Stimulated activated CD8-positive, alpha-beta memory T cell treated with anti-CD3 and anti-CD28 coated beads, Interleukin-15, amount 100 ng/mL, for 4 hours (primary cell): ENCODE measurements around the gene TRMT44.
"Not testable (repeated sequence)": the region's sequence is repeated elsewhere in the genome, so short reads cannot be mapped to it uniquely, and the experiment has no call there.

ENCODE experiments used
- DNase-seq, 2 donors: peaks; one replicate each; pipeline ENCODE4 v3.0.0-alpha.2; 2020; ENCODE audit warnings: low read depth in 2 of 2

Gene TRMT44

DNA sequence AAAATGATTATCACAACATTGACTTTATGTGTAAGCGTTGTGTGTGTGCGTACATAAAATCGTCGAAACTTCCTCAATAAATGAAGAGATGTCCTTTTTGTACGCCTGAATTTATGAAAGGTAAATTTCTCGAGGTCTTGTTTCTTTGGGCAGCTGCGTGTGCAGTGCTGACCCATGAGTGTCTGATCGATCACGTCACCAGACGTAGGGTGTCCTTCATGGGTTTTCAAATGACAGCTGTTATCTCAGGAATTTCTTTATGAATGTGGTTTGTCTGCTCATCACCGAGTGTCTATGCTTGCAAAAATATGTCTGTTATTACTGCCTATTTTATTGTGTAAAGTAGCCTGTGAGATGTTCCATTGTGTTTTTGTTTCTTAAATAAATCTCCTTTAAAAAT lies 71.9 kb downstream of the TRMT44 start:
- DNase-seq = no peak

DNA sequence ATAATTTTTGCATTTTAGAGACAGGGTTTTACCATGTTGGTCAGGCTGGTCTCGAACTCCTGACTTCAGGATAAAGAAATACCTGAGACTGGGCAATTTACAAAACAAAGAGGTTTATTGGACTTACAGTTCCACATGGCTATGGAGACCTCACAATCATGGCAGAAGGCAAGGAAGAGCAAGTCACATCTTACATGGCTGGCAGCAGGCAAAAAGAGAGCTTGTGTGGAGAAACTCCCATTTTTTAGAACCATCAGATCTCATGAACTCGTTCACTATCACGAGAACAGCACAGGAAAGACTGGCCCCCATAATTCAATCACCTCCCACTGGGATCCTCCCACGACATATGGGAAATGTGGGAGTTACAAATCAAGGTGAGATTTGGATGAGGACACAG lies 72.5 kb downstream of the TRMT44 start:
- not testable (repeated sequence) for DNase-seq

DNA sequence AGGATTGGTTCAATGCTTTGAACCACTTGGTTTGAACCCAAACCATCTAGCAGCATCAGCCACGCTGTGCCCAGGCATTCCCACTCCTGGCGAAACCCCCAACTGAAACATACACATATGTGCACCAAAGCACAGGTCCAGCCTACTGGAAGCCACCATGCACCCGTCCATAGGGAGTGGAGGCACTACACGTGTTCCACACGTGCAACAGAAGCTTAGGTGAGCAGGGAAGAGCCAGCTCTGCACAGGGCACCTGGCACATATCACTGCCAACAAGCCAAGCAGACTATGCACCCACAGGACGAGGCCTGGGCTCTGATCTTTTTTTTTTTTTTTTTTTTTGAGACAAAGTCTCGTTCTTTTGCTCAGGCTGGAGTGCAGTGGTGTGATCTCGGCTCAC lies 73.4 kb downstream of the TRMT44 start:
- DNase-seq = no peak

DNA sequence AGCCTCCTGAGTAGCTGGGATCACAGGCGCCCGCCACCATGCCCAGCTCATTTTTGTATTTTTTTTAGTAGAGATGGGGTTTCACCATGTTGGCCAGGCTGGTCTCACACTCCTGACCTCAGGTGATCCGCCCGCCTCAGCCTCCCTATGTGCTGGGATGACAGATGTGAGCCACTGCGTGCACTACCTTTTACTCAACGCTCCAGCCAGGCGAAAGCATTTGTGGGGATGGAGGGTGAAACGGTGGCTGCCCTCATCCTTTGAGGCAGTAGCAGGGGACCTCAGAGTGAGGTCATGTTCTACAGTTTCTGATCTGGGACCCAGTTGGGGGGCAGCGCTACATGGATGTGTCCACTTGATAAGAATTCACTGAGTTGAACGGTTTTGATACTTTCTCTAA lies 73.8 kb downstream of the TRMT44 start:
- no peak for DNase-seq

DNA sequence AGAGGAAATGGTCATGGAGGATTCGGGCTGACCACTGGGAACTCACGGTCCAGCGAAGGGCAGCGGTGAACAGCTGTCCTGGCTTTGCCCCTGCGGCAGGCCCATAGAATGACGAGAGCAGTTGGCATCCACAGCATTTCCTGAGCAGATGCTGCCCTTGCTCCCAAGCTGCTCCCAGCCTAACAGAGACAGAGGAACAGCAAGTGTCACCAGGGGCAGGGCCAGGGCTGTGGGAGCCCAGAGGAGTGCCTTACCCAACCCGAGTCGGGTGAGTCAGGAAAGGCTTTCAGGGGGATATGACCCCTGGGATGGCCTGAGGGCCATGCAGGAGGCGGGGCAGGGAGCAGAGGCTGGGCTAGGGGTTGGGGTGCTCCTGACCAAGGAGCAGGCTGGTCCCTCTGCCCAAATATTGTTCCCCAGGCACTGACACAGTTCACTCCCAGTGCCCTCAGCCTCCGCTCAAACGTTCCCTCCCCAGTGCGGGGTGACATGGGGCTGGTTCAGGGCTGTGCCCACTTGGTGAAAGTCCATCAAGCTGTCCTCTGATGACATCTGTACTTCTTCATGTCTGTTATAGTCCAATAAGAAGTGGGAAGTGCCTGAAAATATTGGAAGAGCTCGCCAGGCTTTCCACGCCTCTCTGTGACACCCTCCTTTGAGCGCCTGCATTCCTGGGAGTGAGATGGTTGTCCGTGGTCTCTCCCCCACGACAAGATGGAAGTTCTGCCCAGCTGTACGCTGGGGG lies 74.9 kb downstream of the TRMT44 start:
- no peak for DNase-seq

DNA sequence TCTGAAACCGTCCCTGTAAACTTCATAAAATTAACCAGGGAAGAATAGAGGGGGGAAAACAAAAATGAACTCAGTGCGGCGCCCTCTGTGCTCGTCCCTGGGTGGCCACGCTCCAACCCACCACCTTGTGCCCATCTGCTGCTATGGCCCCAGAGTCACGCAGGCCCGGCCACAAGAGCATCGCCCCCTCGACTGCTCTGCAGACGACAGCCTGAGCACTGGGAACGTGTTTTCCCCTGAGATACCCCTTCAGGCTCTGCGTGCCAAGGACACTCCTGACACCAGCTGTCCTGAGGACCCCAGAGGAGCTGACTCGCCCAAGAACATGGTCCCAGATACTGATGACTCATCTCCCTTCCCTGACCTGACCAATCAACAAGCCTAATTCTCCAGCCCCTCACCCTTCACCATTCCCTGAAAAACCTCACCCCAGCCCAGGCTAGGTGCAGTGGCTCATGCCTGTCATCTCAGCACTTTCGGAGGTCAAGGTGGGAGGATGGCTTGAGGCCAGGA lies 75.5 kb downstream of the TRMT44 start:
- DNase-seq = no peak

DNA sequence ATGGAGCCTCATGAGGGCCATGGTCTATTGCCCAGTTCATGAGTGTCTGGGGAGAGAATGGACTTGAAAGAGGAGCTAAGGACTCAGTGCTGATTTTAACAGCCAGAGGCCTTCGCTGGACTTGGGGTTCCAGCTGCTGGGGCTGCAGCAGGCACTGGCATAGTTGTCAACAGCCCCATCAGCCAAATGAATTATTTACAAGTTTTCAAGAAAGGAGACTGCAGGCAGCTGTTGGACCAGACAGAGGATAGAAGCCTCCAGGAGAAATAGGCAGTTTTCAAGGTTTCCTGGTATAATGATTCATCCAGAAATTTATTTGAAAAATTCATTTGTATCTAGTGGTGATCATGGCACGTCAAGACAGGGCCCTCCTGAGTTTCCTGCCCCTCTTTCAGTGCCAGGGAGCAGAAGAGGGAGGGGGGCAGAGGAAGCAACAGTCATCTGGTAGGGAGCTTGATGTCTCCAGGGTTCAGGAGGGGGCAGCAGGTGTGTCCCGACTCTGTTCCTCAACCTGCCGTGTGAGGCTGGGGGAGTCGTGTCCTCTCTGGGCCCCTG lies 76.5 kb downstream of the TRMT44 start:
- no peak for DNase-seq

DNA sequence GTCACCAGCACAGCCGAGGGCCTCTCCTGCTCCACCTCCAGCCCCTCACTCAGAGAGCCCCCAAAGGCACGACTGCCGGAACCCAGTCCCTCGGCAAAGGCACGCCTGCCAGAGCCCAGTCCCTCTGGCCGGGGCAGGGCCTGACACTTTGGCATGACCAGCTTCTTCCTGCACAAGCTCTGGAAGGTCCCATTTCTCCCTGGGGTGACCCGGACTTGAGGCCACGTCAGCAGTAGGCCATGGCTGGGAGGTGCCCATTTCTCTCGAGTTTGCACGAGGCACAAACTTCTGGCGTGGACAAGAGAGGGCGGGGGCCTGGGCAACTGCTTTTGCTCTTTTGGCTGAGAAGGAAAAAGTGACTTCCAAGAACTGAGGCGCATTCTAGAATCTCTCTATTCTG lies 77.4 kb downstream of the TRMT44 start:
- no peak for DNase-seq

DNA sequence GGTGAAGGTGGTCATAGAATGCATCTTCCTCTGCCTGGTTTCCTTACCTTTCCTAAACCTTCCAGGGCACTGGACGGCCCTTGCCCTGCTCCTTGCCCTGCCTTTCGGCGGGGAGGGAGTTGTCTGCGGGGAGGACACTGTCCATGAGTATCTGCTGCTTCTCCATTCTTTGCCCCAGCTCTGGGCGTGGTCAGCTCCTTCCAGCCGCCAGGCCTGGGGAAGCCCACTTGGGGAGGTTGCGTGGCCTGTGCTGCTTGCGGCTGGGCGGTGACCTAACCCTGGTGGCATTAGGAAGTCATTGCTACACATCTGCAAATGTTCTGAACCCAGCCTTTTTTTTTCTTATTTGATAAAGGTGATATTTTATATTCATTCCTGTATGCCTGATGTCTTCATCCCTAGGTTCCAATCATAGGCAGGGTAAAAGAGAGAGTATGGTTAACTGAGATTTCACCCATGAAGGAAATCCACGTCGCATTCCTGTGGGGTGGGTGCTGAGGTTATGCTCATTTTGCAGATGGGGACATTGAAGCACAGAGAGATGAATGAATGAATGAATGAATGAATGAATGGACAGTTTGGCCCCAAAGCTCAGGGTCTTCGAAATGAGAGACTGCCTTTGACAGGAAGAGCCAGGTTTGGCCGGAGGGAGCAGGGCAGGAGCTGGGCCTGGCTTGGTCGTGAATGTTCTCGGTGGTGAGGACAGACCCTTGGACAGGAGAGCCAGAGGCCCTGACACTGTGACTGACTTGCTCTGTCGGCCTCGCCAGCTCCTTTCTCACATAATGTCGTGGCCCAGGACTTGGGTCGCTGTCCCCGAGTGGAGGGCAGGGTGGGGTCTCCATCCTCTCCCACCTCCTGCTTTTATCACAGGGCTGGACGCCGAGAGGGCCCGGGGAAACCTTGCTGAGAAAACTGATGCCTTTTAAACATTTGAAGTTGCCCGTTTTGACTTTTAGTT lies 81.9 kb downstream of the TRMT44 start:
- DNase-seq = no peak

DNA sequence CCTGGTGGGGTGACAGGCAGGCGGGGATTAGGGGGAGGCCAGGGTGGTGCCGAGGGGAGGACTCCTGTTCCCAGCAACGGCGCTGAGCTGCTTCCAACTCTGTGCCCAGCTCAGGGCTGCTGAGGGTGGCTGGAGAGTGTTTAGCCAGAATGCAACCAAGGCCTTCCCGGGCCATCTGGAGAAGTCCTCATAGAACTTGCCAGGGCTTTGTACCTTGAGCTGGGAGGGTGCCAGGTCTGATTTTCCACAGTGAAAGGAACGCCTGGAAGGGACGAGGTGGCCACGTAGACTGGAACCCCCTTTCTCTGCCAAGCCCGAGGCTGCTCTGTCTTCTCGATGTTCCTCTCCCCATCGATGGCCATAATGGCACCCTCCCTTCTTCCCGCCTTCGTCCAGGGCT lies 82.6 kb downstream of the TRMT44 start:
- no peak for DNase-seq

DNA sequence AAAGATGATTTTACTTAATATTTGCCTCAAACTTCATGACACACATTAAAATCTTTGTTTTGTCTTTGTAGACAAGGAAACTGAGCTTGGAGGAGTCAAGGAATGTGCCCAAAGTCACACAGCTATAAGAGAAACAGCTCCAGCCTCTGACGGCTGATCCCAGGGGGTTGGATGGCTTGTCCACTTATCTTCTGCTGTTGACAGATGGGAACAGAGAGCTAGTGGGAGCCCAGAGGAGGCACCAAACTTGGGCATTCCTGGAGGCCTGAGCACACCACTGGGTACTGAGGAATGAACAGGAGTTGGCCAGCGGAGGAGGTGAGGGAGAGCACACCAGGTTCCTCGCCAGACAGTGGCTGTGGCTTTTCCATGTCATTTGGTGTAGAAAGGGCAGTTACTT lies 83.2 kb downstream of the TRMT44 start:
- DNase-seq = no peak

DNA sequence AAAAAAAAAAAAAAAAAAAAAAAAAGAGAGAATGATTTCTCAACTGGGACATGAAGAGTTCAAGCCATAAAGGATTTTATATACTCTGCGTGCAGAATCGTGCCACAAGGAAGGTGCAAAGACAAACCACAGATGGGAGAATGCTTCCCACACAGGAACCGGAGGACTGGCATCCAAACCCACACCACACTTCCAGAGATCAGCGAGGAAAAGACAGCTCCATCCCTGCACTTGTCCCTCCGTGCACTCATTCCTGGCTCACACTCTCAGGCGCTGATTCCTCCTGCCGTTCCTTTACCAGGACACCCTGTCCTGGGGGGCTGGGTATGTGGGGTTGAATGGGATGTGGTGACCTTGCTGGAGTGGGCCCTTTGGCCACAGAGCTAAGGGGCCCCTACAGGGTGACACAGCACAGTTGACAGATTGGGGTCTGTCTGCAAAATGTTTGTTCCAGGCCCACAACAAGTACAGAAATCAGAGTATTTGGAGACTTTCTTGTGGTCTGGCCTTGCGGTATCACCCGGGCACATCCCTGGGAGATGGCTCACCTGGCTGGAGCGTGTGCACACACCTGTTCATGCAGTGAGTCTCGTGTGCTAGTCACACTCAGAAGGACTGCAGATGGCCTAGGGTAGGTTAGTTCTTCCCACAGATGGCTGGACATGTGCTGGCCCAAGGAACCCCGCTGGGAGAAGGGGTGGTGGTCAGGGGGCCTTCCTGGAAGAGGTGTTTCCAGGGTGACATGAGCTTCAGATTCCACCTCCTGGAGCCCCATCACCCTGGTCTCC lies 84.2 kb downstream of the TRMT44 start:
- no peak for DNase-seq

DNA sequence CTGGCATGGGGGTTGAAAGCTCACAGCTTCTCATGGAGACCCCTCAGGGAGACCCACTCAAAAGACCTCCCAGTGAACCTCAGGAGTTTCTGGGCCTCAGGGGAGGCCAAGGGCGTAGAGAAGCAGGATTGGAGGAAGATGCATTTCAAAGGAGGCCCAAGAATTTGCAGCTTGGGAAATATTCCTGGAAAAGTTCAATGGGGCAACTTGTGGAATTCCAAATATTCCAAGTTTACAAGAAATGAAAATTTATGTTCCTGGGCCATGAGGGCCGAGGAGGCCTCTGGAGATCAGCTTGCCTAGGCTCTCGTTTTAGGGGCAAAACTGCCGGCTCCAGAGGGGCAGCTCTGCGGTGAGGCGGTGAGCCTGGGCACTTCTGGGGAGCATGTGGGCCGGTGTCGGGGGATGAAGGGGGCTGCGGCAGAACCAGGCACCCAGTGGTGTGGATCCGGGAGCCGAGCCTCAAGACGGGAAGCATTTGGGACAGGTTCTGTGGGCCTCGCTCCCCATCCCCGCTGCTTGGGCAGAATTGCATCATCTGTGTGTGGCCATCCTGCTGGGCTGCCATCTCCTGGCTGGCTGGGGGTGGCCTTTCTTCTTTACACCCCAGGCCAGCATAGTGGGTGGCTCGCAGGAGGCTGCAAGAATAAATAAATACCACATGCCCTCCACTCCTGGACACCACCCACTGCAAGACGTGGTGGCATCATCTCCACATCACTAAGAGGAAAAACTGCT lies 85.0 kb downstream of the TRMT44 start:
- no peak for DNase-seq
